GM12878 (cell line): ENCODE measurements around the gene R3HDM1. TPM values are rescaled to one million over a fixed set of nuclear protein-coding genes. Genes with fewer than 3 reads are reported as not detected.

Experiments used
- BACH1 ChIP-seq: fragments of 450-650 bp; IDR thresholded peaks from 2 replicates; pipeline ENCODE4 v1.6.1; 2017; ENCODE audit warnings: mild to moderate bottlenecking, borderline replicate concordance
- BRCA1 ChIP-seq: IDR thresholded peaks from 2 replicates; pipeline ENCODE4 v1.6.1; 2011; ENCODE audit warnings: low read depth, low read length, improper control_type of control experiment
- CHD2 ChIP-seq: IDR thresholded peaks from 2 replicates; pipeline ENCODE4 v1.6.1; 2011; ENCODE audit warnings: low read depth, low read length, improper control_type of control experiment, borderline replicate concordance
- EP300 ChIP-seq, 2 experiments: fragments of 150-350 bp in 1 of 2; IDR thresholded peaks; 2 replicates each; pipeline ENCODE4 v1.6.1; 2011 to 2012; ENCODE audit warnings: low read depth in 2 of 2, low read length in 2 of 2, borderline replicate concordance in 1 of 2, improper control_type of control experiment in 1 of 2, inconsistent platforms in 1 of 2; ENCODE audit not compliant: control insufficient read depth in 1 of 2
- HSF1 ChIP-seq: fragments of 150-350 bp; IDR thresholded peaks from 2 replicates; pipeline ENCODE4 v1.6.1; 2014; ENCODE audit warnings: mild to moderate bottlenecking, low read depth, low read length
- NFXL1 ChIP-seq: fragments of 450-650 bp; IDR thresholded peaks from 2 replicates; pipeline ENCODE4 v1.6.1; 2017; ENCODE audit warnings: antibody characterized with exemption, mild to moderate bottlenecking, borderline replicate concordance
- SP1 ChIP-seq: IDR thresholded peaks from one replicate; pipeline ENCODE4 v1.6.1; 2011; ENCODE audit warnings: low read depth, low read length
- TCF7 ChIP-seq: IDR thresholded peaks from 2 replicates; pipeline ENCODE4 v1.6.1; 2014; ENCODE audit warnings: antibody characterized with exemption, borderline replicate concordance
- ZBTB11 ChIP-seq: fragments of 450-650 bp; formaldehyde crosslinking; IDR thresholded peaks from 2 replicates; pipeline ENCODE4 v1.5.0; 2022; ENCODE audit warnings: mild to moderate bottlenecking, missing genetic modification characterization
- ZNF592 ChIP-seq: fragments of 450-650 bp; IDR thresholded peaks from 2 replicates; pipeline ENCODE4 v1.6.1; 2017; ENCODE audit warnings: mild to moderate bottlenecking, moderate library complexity
- polyA plus RNA-seq, 11 experiments: library from polyadenylated mRNA; depleted of rRNA in 4 of 11; unstranded in 6 of 11; stranded (reverse) in 5 of 11; fragments of >200 nt; fragmentation: Nextera tagmentation in 4 of 11; fragmentation: Illumina TruSeq in 1 of 11; extraction: Ambion mirVana in 4 of 11; extraction: Trizol in 1 of 11; gene quantifications; 1 replicate in 1 of 11; 2 replicates in 10 of 11; pipeline versions ENCODE4 v1.2.1 to v1.2.3, GENCODE V29; 2011 to 2016; ENCODE audit warnings: inconsistent platforms in 2 of 11, missing spikeins in 2 of 11, low read depth in 1 of 11
- total RNA-seq, 4 experiments: library from RNA; depleted of rRNA in 3 of 4; stranded (reverse); fragments of >200 nt in 3 of 4; fragmentation: Illumina TruSeq in 1 of 4; extraction: Trizol in 1 of 4; gene quantifications; 2 replicates each; pipeline versions ENCODE4 v1.2.1 to v1.2.3, GENCODE V29; 2013 to 2021

R3HDM1 gene
- total and polyA plus RNA-seq, 10 of the 15 experiments (the other 5 are each of a cell fraction or from before 2014, with no cell fraction given), result 16.8 to 89.6 (median 47.7) TPM

- TF ChIP-seq SP1 (no peak), ZBTB11 (CRISPR knock-in tag) (no peak), BRCA1 (no peak), NFXL1 (no peak), ZNF592 (no peak), CHD2 (no peak), HSF1 (no peak), TCF7 (no peak), EP300 (IDR thresholded peaks at IDR 0.05; ENCODE audit: borderline replicate concordance in 1 of 2, control insufficient read depth in 1 of 2, low read depth in 2 of 2, low read length in 2 of 2) (no peak), BACH1 (no peak)
- TF ChIP-seq, all 136 proteins: peak for 0
Observed at GRCh38 chr2:135581282-135581681, 50.0 kb downstream of the R3HDM1 start (continued).
